ENCODE measurements around the gene DNPH1. TPM values are rescaled to one million over a fixed set of nuclear protein-coding genes. Genes with fewer than 3 reads are reported as not detected.

Gene DNPH1
- total and polyA plus RNA-seq, 2 donors (not counting 3 experiments of a cell fraction or from before 2014, with no cell fraction given): 37.7 to 120 TPM

GRCh38 chr6:43253401-43253800, 24.1 kb upstream of the DNPH1 start:
- ChIA-PET POLR2A (no interaction called here), CTCF (interaction anchor here (1.0 to 2.2 kb wide), 3 partner anchors 10 to 24 kb away, joined by 3 to 13 read pairs (median 4); partner anchors contain the start of gene DNPH1)

More at GRCh38 chr6:43253401-43253800, 24.1 kb upstream of the DNPH1 start:
- H3K79me2 ChIP-seq (ENCODE audit: control insufficient read depth, insufficient read depth, low read length): no peaks in the 10 kb centered on the region
- H3K9me3 ChIP-seq (replicated peaks; ENCODE audit: control insufficient read depth, insufficient read depth, low read length): no peaks in the 10 kb centered on the region
- dilution Hi-C loops (cut with MboI; ENCODE audit: extremely low pct_ligation_motif_present, low sequenced_read_pairs) (no loop called here), intact Hi-C loops (cut with micrococcal nuclease) (no loop called here)
- no peak for DNase-seq (ENCODE audit: low read depth, low spot score)
- no peak overlapping the region for H3K4me2 ChIP-seq (ENCODE audit: insufficient read depth, low read length)
- peaks cover 10 to 17% of the 10 kb centered on the region in 2 experiments for H3K27me3 ChIP-seq (ENCODE audit: control insufficient read depth in 2 of 2, insufficient read depth in 2 of 2, low read length in 2 of 2)
- no peaks in the 10 kb centered on the region for H4K20me1 ChIP-seq (replicated peaks; ENCODE audit: control insufficient read depth, extremely low read depth, insufficient read depth, low read length)
- no peak overlapping the region for H3K9ac ChIP-seq (replicated peaks; ENCODE audit: extremely low read depth, insufficient read depth, low read length)
- H3K4me3 ChIP-seq (replicated peaks in 1 of 3; ENCODE audit: insufficient read depth in 1 of 3, low read depth in 1 of 3, low read length in 3 of 3): no peak overlapping the region
- H3K4me1 ChIP-seq (ENCODE audit: control insufficient read depth, extremely low read depth, insufficient read depth, low read length): no peaks in the 10 kb centered on the region
- no peak overlapping the region for H3K27ac ChIP-seq (ENCODE audit: insufficient read depth, low read depth, low read length)
- BruUV-seq (replicated peaks): no TSS peak
- no peaks in the 10 kb centered on the region for H3K36me3 ChIP-seq (ENCODE audit: control insufficient read depth in 2 of 2, extremely low read depth in 1 of 2, insufficient read depth in 2 of 2, low read length in 2 of 2)
- H3K9me1 ChIP-seq (replicated peaks; ENCODE audit: control insufficient read depth, extremely low read depth, insufficient read depth, low read length): no peaks in the 10 kb centered on the region
- no peak for FAIRE-seq
- no peak for TF ChIP-seq MAX (IDR thresholded peaks at IDR 0.05; ENCODE audit: insufficient read depth, insufficient read length)
- no peak for TF ChIP-seq POLR2A (IDR thresholded peaks at IDR 0.05; ENCODE audit: low read depth, low read length)
- TF ChIP-seq EZH2 (IDR thresholded peaks at IDR 0.05; ENCODE audit: borderline replicate concordance, low read depth, low read length, severe bottlenecking): no peak
- no peak for TF ChIP-seq CTCF (IDR thresholded peaks at IDR 0.05; ENCODE audit: extremely low read depth in 1 of 2, insufficient read depth in 1 of 2, low read depth in 1 of 2, low read length in 2 of 2)
- no peak overlapping the region for H2AFZ ChIP-seq (ENCODE audit: low read depth, low read length)
